ENCODE data around the gene POU6F2.
"Not testable (repeated sequence)": the region's sequence is repeated elsewhere in the genome, so short reads cannot be mapped to it uniquely, and the experiment has no call there.

The POU6F2 gene

DNA sequence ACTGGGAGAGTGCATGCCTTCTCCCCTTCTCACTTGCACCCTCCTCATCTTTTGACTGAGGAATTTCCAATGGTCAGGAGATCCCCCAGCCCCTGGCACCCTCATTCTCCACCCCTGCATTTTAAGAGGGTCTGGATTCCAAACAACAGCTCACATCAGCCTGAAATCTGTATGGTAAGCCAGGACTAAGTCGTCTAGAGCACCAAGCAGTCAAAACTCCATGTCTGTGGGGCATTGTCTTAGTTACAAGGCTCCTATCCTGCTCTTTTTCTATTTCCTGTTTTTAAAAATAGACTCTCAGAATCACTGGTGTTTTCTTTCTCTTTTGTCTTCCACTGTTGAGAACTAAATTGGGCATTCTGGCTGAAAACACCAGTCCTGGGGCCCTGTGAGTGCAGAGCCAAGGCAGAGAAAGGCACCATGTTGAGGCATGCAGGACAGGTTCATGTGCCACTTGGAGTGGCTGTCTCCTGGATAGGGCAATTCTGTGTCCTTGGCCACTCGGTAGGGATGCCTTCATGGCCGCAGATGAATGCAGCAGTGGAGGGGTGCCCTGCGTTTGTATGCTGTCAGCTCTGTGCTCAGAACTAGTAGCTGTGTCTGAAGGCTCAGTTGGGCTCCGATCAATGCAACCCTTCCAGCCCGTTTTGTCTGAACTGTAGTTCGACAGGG, 371.9 kb downstream of the POU6F2 start:
- no peak for DNase-seq (ENCODE audit: low read depth in 1 of 2, low spot score in 1 of 2)

DNA sequence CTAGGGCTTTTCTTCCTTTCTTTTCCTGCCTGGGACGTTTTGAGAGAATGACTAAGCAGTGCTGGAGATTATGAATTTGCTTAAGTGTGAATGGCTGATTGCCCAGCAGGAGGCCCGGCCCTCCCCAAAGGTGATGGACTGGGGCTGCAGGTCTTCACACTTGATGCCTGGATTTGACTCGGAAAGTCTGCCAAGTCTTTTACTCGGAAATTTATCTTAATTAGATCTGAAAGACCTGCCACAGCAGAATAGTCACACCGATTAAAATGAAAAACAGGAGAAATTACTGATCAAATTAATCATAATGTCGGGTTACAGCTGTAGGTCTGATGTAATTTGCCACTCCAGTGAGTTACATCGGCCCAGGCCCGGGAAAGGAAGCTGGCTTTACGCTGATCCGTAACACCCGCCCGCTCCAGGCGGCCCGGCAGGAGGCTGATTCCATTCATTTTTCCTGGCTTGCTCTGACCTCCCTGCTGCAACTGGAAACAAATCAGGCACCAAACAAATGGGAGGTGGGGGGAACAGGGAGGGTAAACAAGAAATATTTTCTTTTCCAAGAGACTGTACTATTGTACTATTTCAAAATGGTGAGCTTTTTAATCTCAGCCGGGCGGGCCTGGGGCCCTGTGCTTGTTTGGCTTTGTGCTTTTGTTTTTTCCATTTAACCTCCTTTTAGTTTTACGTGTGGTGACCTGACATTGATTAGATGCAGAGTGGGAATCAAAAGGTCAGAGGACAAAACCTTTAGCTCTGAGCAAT, 376.1 kb downstream of the POU6F2 start:
- no peak for DNase-seq (ENCODE audit: low read depth in 1 of 2, low spot score in 1 of 2)

DNA sequence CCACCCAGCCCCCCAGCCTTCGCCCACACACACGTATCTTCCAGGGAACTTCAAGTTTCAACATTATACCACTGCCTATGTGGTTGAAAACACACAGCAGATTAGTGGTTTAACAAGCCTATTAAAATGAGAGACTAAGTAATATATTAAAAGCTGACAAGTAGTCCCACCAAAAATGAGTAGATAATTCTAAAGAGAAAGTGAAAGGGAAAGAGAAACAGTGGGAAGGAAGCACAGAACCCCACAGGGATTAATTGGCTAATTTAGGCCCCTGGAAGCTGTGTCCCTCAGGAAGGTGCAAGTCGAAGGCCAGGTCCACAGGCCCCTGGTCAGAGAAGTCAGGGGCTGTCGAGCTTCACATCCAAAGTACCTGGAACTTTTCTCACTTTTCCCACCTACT, 378.0 kb downstream of the POU6F2 start:
- DNase-seq (ENCODE audit: low read depth in 1 of 2, low spot score in 1 of 2): no peak

DNA sequence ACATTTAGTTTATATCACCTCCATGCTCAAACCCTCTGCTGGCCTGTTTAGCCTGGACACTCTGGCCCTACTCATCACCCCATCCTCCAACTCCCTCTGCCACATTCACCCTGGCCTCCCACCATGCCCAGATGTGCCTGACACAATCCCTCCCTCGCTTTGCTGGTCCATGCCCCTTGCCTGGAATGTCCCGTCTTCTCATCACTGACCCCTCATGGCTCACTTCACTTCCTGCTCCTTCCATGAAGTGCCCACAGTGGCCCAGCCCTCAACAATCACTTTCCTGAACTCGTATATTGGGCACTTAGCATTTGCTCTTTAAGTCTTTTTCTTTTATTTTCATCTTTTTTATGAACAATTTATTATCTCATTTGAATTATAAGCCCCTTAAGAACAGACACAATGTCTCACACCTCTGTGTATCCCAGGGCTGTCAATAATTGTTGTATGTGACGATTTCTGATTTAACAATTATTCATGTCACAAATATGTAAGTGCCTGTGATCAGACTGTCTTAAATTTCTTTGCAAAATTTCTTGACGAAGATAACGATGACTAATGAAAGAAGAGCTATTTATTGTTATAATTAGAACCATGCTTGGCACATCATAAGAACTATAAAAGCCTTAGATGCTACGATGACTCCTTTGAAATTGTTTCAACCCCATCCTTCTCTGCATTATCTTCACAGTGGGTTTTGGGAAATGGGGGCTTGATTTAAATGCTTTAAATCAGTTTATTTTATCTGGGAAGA, 378.6 kb downstream of the POU6F2 start:
- DNase-seq (ENCODE audit: low read depth in 1 of 2, low spot score in 1 of 2): no peak

DNA sequence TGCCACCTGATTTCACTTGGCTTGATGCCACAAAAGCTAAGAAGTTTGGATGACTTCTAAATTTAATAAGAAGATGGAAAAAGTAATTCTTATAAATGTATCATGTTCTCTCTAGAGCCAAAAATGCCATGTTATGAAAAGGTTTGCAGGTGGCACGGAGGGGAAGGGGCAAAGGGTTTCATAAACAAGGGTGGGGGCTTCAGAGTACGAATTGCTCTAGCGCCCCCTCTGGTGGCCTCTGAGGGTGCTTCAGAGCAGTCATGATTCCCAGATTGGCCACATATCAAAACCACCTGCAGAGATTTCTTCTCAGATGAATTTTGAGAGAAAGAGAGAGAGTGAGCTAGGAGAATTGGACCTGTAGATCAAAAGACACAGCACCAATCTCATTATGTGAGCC, 379.9 kb downstream of the POU6F2 start:
- DNase-seq (ENCODE audit: low read depth in 1 of 2, low spot score in 1 of 2): no peak

DNA sequence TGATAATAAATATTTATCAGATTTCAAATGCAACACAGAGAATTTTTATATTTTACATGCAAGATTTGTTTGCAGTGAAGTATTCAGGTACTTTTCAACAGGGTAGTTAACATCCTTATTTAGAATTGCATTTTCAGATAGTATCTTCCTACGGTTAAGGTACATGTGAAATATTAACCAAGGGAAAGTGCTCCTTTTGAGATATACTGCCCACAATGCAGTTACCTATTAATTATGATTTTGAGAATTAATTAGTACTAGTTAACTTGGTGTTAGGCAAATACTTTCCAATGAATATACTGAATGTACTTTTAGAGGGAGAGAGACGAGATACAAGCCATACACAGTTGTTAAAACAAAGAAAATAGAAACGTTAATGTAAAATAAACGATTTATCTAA, 382.3 kb downstream of the POU6F2 start:
- DNase-seq (ENCODE audit: low read depth in 1 of 2, low spot score in 1 of 2): no peak

DNA sequence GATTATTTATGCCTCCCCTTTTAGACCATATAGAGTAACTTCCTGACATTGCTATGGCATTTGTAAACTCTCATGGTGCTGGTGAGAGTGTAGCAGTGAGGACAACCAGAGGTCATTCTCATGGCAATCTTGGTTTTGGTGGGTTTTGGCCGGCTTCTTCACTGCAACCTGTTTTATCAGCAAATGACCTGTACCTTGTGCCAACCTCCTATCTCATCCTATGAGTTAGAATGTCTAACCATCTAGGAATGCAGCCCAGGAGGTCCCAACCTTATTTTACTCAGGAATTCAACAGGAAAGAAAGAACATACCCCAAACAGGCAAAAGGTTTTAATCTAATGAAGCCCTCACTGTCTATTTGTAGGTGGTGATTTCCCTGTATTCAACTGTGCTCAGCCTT, 383.1 kb downstream of the POU6F2 start:
- no peak for DNase-seq (ENCODE audit: low read depth in 1 of 2, low spot score in 1 of 2)

DNA sequence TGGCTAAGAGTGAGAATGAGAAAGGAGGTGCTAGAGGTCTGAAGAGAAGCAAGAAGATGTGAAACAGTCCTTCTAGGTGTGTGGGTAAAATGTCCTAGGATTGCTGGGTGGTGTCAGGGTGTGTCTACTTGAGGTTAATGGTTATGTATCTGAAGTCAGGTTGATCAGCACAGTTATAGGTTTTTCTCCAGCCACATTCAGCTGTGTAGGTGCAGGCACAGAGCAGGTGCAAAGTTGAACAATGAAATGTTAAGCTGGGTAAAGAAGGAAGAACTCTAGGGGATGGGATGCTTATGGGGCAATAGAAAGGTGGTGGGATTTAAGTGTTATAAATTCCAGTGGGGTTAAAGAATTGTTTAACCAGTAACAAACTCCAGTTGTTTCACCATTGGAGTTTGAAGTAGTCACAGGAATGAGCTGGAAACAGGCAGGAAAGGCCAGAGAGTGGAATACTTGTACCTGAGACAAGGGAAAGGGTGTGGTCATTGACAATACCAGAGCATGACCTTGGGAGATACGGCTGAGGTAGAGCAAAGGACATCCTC, 388.1 kb downstream of the POU6F2 start:
- no peak for DNase-seq (ENCODE audit: low read depth in 1 of 2, low spot score in 1 of 2)

DNA sequence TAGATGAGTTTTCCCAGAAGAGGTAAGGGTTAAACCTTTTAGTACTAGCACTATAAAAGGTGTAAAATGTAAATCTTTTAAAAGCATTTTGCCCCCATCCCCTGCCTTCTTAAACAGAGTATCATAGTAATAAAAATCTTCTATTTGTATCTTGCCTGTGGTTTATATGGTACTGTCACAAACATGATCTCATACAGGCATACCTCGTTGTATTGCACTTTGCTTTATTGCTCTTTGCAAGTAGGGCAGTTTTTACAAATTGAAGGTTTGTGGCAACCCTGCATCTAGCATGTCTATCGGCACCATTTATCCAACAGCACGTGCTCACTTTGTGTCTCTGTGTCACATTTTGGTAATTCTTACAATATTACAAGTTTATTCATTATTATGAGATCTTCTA, 389.7 kb downstream of the POU6F2 start:
- no peak for DNase-seq (ENCODE audit: low read depth in 1 of 2, low spot score in 1 of 2)

DNA sequence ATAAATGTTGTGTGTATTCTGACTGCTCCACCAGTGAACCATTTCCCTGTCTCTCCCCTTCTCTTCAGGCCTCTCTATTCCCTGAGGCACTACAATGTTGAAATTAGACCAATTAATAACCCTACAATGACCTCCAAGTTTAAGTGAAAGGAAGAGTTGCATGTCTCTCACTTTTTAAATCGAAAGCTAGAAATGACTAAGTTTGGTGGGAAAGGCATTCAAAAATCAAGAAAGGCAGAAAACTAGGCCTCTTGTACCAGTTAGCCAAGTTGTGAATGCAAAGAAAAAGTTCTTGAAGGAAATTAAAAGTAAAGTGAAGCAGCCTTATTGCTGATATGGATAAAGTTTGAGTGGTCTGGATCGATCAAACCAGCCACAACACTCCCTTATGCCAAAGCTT, 390.2 kb downstream of the POU6F2 start:
- DNase-seq (ENCODE audit: low read depth in 1 of 2, low spot score in 1 of 2): no peak

DNA sequence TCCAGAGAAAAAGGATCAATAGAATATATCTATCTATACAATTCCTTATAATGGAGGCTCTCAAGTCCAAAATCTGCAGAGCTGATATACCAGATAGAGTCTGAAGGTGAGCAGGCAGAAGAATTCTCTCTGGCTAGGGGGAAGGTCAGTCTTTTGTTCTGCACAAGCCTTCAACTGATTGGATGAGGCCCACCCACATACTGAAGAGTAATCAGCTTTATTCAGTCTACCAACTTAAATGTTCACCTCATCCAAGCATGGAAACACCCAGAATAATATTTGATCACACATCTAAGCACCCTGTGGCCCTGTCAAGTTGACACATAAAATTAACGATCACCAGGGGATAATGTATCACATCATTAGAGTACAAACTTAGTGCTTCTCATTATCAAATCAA, 394.7 kb downstream of the POU6F2 start:
- no peak for DNase-seq (ENCODE audit: low read depth in 1 of 2, low spot score in 1 of 2)

DNA sequence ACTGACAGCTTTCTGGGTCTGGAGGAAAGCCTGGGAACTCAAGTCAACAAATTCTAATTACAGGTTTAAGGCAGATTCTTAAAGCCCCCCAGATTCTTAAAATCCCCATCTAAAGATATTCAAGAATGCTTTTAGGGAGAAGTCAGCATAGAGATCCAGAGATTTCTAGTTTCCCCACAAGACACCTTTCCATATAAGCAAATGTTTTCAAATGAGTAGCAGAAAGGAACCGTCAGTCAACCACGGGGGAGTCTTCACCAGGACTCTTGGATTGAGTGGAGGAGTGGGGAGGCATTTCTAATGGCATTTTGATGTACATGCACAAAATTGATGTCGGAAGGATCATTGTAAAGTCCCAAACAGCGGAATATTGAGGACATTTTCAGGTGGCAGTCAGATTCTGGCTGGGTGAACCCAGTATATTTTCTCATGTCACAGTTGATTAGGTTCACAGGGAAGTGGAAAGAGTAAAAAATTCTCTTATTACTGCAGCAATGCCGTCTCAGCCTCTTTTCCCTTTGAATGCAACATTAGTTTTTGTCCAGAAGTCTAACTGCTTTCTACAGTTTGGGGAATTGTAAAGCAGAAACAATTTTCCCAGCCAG, 396.8 kb downstream of the POU6F2 start:
- DNase-seq (ENCODE audit: low read depth in 1 of 2, low spot score in 1 of 2): no peak

DNA sequence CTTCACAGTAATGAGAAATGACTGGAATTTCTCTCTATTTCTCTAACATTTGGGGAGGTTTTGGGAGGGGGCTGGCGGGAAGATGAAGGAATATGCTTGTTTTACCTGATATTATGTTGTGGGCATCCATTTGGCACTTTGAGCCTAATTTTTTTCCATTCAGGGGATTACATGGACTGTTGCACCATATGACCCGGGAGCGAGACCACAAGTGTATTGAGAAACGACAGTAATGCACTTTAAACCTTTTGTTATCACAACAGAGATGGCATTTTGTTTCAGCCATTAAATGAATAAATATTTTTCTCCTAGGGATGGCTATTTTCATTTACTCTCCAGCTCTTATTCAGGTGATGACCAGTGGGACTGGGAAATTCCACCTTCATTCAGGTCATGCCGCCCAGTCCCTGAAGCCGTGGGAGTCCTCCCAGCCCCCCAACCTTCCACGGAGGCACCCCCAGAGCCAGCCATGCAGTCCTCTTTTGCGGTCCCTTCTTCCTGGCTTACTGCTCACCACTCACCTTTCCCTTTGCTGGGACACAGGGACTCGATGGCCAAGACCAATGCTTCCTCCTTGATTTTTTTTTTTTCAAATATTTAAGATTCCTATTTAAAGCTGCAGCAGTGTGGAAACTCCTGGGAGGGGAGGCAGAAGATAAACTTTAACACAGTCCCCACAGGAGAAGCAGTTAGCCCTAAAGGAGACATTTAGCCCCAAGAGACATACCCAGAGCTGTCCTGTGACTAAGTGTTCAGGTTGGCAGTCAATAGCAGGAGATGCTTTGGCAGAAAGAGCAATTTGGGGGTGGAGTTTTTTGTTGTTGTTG, 397.6 kb downstream of the POU6F2 start:
- no peak for DNase-seq (ENCODE audit: low read depth in 1 of 2, low spot score in 1 of 2)

DNA sequence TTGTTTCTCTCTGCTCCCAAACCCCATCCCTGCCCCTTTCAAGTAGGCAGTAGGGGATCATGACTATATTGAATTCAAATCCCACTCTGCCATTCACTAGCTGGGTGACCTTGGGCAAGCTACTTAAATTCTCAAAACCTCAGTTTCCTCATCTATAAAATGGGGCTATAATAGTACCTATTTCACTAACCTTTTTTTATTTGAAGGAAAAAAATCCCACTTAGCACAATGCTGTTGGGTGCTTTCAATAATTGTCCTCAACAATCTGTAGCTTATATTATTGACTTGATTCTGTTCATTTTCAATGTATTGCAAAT, 398.1 kb downstream of the POU6F2 start:
- no peak for DNase-seq (ENCODE audit: low read depth in 1 of 2, low spot score in 1 of 2)

DNA sequence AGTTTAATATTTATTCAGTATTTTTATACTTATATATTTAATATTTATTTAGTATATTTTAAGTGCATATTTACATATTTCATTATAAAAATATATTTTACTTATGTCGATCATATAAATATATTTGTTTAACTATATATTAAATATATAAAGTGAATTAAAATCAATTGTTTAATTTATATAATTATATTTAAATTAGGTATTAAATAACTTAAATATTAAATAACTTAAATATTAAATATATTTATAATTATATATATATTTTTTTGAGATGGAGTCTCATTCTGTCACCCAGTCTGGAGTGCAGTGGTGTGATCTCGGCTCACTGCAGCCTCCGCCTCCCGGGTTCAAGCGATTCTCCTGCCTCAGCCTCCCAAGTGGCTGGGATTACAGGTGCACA, 399.2 kb downstream of the POU6F2 start:
- not testable (repeated sequence) for DNase-seq (ENCODE audit: low read depth in 1 of 2, low spot score in 1 of 2)

DNA sequence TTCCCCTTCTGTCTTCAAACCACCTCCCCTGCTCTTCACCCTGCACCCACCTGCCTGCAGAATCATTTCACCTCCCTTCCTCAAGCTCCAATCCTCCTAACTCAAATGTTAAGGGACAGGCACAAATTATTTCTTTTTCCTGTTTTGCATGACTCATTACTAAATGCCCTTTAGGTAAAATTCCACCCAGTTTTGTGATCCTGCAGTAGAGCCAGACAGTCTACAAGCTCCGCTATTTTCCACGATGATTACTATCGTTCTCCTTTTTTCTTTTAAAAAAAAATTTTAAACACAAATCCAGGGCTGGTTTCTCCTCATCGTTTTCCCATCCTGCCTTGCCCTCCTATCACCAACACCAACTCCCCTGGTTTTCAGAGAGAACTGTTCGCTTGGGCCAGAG, 401.7 kb downstream of the POU6F2 start:
- DNase-seq (ENCODE audit: low read depth in 1 of 2, low spot score in 1 of 2): no peak

DNA sequence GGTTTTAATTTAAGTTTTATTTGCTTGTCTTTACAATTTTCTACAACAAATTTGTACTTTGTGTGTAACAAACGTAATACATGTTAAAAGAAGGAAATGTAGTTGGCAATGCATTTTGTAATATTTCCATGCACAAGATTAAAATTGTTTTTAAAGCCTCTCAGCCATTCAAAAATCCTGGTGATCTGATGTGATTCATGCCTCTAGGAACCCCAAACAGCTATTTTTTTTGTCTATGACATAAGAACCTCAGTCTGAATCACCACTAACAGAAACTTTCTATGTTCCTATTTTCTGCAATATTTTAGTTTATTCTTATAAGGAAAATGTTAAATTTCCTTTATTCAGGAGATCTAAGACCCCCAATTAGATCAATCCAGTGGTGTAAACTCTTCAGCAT, 405.4 kb downstream of the POU6F2 start:
- DNase-seq (ENCODE audit: low read depth in 1 of 2, low spot score in 1 of 2): no peak

DNA sequence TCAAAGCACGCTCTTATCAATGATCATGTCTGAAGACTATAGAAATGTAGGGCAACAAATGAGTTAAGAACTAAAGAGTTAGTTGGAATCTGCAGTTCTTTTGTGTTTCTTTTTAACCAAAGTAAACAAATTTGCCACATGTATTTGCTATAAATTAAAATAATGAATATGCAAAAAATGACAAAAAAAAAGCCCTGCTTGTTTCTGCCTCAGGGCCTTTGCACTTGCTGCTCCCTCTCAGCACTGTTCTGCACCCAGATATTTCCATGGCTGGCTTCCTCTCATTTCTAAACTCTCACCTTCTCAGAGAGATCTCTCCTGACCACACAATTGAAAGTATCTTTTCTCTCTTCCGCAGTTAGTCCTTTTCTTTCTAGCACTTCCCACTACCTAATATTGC, 406.7 kb downstream of the POU6F2 start:
- no peak for DNase-seq (ENCODE audit: low read depth in 1 of 2, low spot score in 1 of 2)

DNA sequence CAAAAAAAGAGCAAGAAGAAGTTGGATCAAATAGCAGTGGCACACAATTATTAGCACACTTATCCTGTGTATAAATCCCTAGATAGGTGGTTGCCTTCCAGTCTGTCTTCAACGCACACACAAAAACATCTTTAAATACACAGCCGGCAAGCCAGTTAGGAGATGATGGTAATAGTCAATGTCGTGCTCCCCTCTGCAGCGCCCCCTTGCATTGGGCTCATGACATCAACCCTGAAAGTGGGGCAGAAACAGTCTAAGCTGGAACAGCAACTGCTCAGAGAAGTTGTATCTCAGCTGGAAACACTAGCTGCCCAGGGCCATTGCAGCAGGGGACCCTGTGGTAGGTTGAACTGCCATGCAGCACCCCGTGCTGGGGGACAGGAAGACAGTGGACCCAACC, 409.0 kb downstream of the POU6F2 start:
- DNase-seq (ENCODE audit: low read depth in 1 of 2, low spot score in 1 of 2): no peak

DNA sequence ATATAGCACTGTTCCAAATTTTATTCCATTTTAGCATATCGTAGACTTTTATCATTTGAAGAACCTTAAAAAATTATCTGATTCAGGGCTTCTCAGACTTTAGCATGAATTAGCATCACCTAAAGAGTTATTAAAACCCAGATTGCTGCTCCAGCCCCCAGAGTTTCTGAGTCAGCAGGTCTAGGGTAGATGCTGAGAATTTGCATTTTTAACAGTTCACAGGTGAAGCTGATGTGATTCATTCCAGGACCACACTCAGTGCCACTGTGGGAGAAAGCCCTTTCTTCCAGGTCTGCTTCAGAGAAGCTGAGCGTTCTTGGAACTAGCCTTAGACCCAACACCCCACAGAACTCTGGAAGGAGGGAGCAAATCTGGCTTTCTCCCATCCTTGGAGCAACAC, 414.4 kb downstream of the POU6F2 start:
- DNase-seq (ENCODE audit: low read depth in 1 of 2, low spot score in 1 of 2): no peak

DNA sequence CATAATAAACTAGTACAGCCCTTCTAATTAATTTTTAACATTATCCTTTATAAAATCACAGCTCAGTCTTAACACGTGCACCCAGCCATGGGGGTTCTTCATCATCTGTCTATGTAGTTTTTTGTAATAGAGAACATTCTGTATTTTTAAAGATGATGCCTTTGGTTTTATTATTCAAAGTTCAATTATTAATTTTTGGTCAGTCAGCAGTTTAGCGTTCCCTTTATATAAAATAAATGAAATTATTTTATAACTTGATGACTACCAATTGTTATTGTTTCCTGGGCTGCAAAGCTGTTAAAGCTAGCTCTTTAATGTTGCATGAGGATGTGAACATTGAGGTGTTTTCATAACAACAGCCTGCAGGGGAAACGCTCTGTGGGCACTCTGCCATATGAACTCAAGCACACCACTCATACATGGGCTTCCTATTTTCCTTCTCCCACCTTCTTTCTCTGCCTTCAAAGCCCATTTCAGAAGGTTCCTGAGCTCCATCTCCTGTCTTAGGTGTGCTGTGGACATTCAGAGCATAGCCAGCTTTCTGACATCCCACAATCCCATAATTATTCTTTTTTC, 416.5 kb downstream of the POU6F2 start:
- no peak for DNase-seq (ENCODE audit: low read depth in 1 of 2, low spot score in 1 of 2)
